Thyroid gland (tissue), 4 donors: ENCODE measurements around the gene MRPL48.

ENCODE experiments used
- CTCF ChIP-seq, 6 experiments: fragments of 200-600 bp in 3 of 6; fragments of 450-650 bp in 3 of 6; sonication (generic) in 3 of 6; IDR thresholded peaks; one replicate each; pipeline ENCODE4 v1.5.1; 2016 to 2019; ENCODE audit warnings: antibody characterized with exemption in 6 of 6, mild to moderate bottlenecking in 2 of 6, inconsistent platforms in 1 of 6, moderate library complexity in 1 of 6
- POLR2A ChIP-seq, 2 donors: fragments of 450-650 bp; IDR thresholded peaks; one replicate each; pipeline ENCODE4 v1.6.1; 2017; ENCODE audit warnings: antibody characterized with exemption in 2 of 2, mild to moderate bottlenecking in 2 of 2, moderate library complexity in 1 of 2

- TF ChIP-seq CTCF (IDR thresholded peaks at IDR 0.05) (no peak), POLR2A (IDR thresholded peaks at IDR 0.05) (no peak)
Measured at GRCh38 chr11:73830261-73830660, 42.6 kb downstream of the MRPL48 start.
